Tibial nerve (tissue), 4 donors: ENCODE measurements around the gene ZFPM1. TPM values are rescaled to one million over a fixed set of nuclear protein-coding genes. Genes with fewer than 3 reads are reported as not detected.
"Not testable (repeated sequence)": the region's sequence is repeated elsewhere in the genome, so short reads cannot be mapped to it uniquely, and the experiment has no call there.

ENCODE experiments used
- DNase-seq, 2 donors: peaks; one replicate each; pipeline ENCODE4 v3.0.0-alpha.2; 2019; ENCODE audit warnings: low spot score in 2 of 2
- H3K27ac ChIP-seq, 4 donors: fragments of 200-600 bp; sonication (generic) in 3 of 4; one replicate each; pipeline ENCODE4 v1.5.1; 2017 to 2019; ENCODE audit warnings: mild to moderate bottlenecking in 1 of 4
- H3K27me3 ChIP-seq, 2 donors: fragments of 200-600 bp; sonication (generic) in 1 of 2; one replicate each; pipeline versions ENCODE4 v1.5.1 to v1.6.0; 2017 to 2019
- H3K36me3 ChIP-seq, 3 donors: fragments of 200-600 bp; sonication (generic); one replicate each; pipeline ENCODE4 v1.5.1; 2018 to 2019
- H3K4me1 ChIP-seq, 4 donors: fragments of 200-600 bp; sonication (generic) in 3 of 4; one replicate each; pipeline ENCODE4 v1.5.1; 2017 to 2019
- H3K4me3 ChIP-seq, 4 donors: fragments of 200-600 bp; sonication (generic) in 3 of 4; one replicate each; pipeline ENCODE4 v1.5.1; 2017 to 2019; ENCODE audit warnings: mild to moderate bottlenecking in 1 of 4, moderate library complexity in 1 of 4
- H3K9me3 ChIP-seq, 4 donors: fragments of 200-600 bp; sonication (generic) in 3 of 4; one replicate each; pipeline ENCODE4 v1.5.1; 2017 to 2019
- EP300 ChIP-seq, 2 donors: sonication (generic); formaldehyde crosslinking; IDR thresholded peaks; one replicate each; pipeline ENCODE4 v1.6.1; 2017; ENCODE audit warnings: antibody characterized with exemption in 2 of 2, mild to moderate bottlenecking in 1 of 2
- POLR2A ChIP-seq, 2 donors: fragments of 450-650 bp; IDR thresholded peaks; one replicate each; pipeline ENCODE4 v1.6.1; 2017; ENCODE audit warnings: antibody characterized with exemption in 2 of 2, mild to moderate bottlenecking in 2 of 2, moderate library complexity in 2 of 2
- WGBS, 2 donors: methylation state at CpG; one replicate each; pipeline ENCODE4 v1.1.5; 2018; 5-methylcytosine and 5-hydroxymethylcytosine counted together
- total RNA-seq, 4 donors: library from RNA; depleted of rRNA; stranded (reverse); fragments of >200 nt; gene quantifications; one replicate each; pipeline ENCODE4 v1.1.0, GENCODE V29; 2016
- TF ChIP-seq, protein P1 (sequence below), 5 experiments: fragments of 200-600 bp in 3 of 5; fragments of 450-650 bp in 2 of 5; sonication (generic) in 3 of 5; IDR thresholded peaks; one replicate each; pipeline ENCODE4 v1.5.1; 2016 to 2019; ENCODE audit warnings: antibody characterized with exemption in 5 of 5, mild to moderate bottlenecking in 3 of 5, moderate library complexity in 2 of 5

Gene ZFPM1
- total RNA-seq, 4 donors from 2014 or later = 0.44 to 1.2 (median 0.71) TPM

GRCh38 chr16:88480829-88481228 lies 27.7 kb downstream of the ZFPM1 start:
- DNase-seq = no peak
- Histone ChIP-seq H3K36me3 (no peaks in the 10 kb centered on the region), H3K4me1 (no peaks in the 10 kb centered on the region), H3K27me3 (peaks cover 0 to 30% of the 10 kb centered on the region in 2 donors), H3K4me3 (no peak overlapping the region), H3K27ac (no peak overlapping the region), H3K9me3 (no peaks in the 10 kb centered on the region)
- TF ChIP-seq POLR2A (IDR thresholded peaks at IDR 0.05) = no peak
- TF ChIP-seq EP300 (IDR thresholded peaks at IDR 0.05) = no peak
- TF ChIP-seq, protein P1, sequence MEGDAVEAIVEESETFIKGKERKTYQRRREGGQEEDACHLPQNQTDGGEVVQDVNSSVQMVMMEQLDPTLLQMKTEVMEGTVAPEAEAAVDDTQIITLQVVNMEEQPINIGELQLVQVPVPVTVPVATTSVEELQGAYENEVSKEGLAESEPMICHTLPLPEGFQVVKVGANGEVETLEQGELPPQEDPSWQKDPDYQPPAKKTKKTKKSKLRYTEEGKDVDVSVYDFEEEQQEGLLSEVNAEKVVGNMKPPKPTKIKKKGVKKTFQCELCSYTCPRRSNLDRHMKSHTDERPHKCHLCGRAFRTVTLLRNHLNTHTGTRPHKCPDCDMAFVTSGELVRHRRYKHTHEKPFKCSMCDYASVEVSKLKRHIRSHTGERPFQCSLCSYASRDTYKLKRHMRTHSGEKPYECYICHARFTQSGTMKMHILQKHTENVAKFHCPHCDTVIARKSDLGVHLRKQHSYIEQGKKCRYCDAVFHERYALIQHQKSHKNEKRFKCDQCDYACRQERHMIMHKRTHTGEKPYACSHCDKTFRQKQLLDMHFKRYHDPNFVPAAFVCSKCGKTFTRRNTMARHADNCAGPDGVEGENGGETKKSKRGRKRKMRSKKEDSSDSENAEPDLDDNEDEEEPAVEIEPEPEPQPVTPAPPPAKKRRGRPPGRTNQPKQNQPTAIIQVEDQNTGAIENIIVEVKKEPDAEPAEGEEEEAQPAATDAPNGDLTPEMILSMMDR (IDR thresholded peaks at IDR 0.05) = no peak
- WGBS, 2 donors = 73 to 78% methylated on average over 17 to 19 of the region's 19 CpGs

- DNase-seq = no peak
- TF ChIP-seq POLR2A (IDR thresholded peaks at IDR 0.05) = no peak
- no peak for TF ChIP-seq EP300 (IDR thresholded peaks at IDR 0.05)
- TF ChIP-seq, protein P1 (IDR thresholded peaks at IDR 0.05) = no peak
- H3K36me3 ChIP-seq = no peaks in the 10 kb centered on the region
- no peaks in the 10 kb centered on the region for H3K9me3 ChIP-seq
- H3K4me1 ChIP-seq = no peaks in the 10 kb centered on the region
- WGBS, 2 donors = 82 to 83% methylated on average over 9 of the region's 9 CpGs
- peaks cover 0 to 30% of the 10 kb centered on the region in 2 donors for H3K27me3 ChIP-seq
- no peak overlapping the region for H3K27ac ChIP-seq
- H3K4me3 ChIP-seq = no peak overlapping the region
Observed at GRCh38 chr16:88481851-88482250, 28.8 kb downstream of the ZFPM1 start.

- no peak for DNase-seq
- WGBS, 2 donors = 57 to 65% methylated on average over 6 to 7 of the region's 22 CpGs
- Histone ChIP-seq H3K27ac (no peak overlapping the region), H3K36me3 (no peaks in the 10 kb centered on the region), H3K27me3 (peaks cover 0 to 30% of the 10 kb centered on the region in 2 donors), H3K4me1 (no peaks in the 10 kb centered on the region), H3K9me3 (no peaks in the 10 kb centered on the region), H3K4me3 (no peak overlapping the region)
- TF ChIP-seq EP300 (IDR thresholded peaks at IDR 0.05) = no peak
- no peak for TF ChIP-seq POLR2A (IDR thresholded peaks at IDR 0.05)
- TF ChIP-seq, protein P1 (IDR thresholded peaks at IDR 0.05) = no peak
Observed at GRCh38 chr16:88482630-88483391, 29.7 kb downstream of the ZFPM1 start.

DNA sequence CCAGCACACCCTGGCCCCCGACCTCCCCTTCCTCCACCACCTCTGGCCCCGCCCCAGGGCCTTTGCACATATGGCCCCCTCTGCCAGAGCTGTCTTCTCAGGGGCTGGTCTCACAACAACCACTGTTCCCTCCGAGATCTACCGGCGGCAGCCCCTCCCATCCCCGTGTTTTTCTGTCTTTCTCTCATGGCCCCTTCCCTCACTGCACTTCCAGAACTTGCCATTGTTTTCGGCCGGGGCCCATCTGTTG lies 30.2 kb downstream of the ZFPM1 start:
- no peak overlapping the region for H3K4me3 ChIP-seq
- DNase-seq = no peak
- no peaks in the 10 kb centered on the region for H3K4me1 ChIP-seq
- H3K9me3 ChIP-seq = no peaks in the 10 kb centered on the region
- 64 to 65% methylated on average over 8 of the region's 8 CpGs for WGBS, 2 donors
- peaks cover 0 to 29% of the 10 kb centered on the region in 2 donors for H3K27me3 ChIP-seq
- no peaks in the 10 kb centered on the region for H3K36me3 ChIP-seq
- H3K27ac ChIP-seq = no peak overlapping the region
- TF ChIP-seq POLR2A (IDR thresholded peaks at IDR 0.05) (no peak), EP300 (IDR thresholded peaks at IDR 0.05) (no peak)
- TF ChIP-seq, protein P1 (IDR thresholded peaks at IDR 0.05) = no peak

DNA sequence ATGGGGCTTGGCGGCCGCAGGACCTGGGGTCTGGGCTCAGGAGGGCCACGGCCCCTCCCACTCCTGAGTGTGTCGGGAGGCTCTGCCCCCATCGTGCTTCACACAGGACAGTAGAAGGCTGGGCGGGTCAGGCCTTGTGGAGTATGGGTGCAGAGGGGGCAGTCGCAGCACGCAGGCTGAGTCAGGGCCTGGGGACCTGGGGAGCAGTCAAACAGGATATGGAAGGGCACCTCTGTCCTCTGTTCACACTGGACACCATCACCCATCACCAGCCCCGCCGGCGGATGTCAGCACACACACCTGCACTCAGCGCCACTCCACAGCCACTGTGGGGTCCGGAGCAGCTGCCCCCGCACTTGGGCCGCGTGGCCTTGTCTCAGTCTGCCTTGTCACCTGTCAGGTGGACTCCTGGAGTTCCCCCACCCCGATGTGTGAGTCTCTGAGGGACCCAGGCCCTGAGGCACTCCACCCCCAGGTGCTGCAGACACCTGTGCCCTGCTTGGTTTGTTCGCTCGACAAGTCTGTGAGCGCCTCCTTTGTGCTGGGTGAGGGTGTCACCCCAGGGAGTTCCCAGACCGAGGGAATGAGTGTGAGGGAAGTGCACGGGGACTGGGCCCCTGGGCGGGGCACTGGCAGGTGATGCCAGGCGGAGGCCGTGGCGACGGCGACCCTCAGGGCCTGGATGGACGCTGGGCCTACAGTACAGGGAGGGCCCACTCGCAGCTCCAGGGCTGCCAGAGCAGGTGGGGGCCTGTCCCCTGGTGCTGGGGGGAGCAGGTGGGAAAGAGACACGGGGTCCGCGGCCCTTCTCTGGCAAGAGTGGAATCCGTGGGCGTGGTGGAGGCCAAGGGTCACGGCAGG lies 31.7 kb downstream of the ZFPM1 start:
- Histone ChIP-seq H3K9me3 (no peaks in the 10 kb centered on the region), H3K36me3 (no peaks in the 10 kb centered on the region), H3K27ac (no peak overlapping the region), H3K27me3 (peaks cover 0 to 25% of the 10 kb centered on the region in 2 donors), H3K4me3 (no peak overlapping the region), H3K4me1 (no peaks in the 10 kb centered on the region)
- WGBS, 2 donors = 90% methylated on average over 30 to 34 of the region's 36 CpGs
- TF ChIP-seq POLR2A (IDR thresholded peaks at IDR 0.05) = no peak
- TF ChIP-seq, protein P1 (IDR thresholded peaks at IDR 0.05) = no peak
- no peak for TF ChIP-seq EP300 (IDR thresholded peaks at IDR 0.05)
- no peak for DNase-seq

GRCh38 chr16:88485366-88485741 lies 32.3 kb downstream of the ZFPM1 start:
- not testable (repeated sequence) for H3K27ac ChIP-seq, H3K9me3 ChIP-seq, H3K4me3 ChIP-seq, DNase-seq, H3K36me3 ChIP-seq, H3K4me1 ChIP-seq
- peaks cover 0 to 25% of the 10 kb centered on the region in 2 donors for H3K27me3 ChIP-seq
- WGBS, 2 donors = 91 to 96% methylated on average over 8 of the region's 8 CpGs
